SJCRH30 (cell line): ENCODE results near the gene CFAP92. TPM values are rescaled to one million over a fixed set of nuclear protein-coding genes. Genes with fewer than 3 reads are reported as not detected.

Experiments used
- DNase-seq, 2 experiments: peaks; one replicate each; pipeline ENCODE4 v3.0.0-alpha.2; 2015 to 2020
- H3K27ac ChIP-seq: fragments of 250-450 bp; sonication (Bioruptor Pico); 2 replicates; pipeline ENCODE4 v1.5.1; 2020; ENCODE audit warnings: mild to moderate bottlenecking, moderate library complexity
- H3K27me3 ChIP-seq: fragments of 250-450 bp; sonication (Bioruptor Pico); 2 replicates; pipeline ENCODE4 v1.5.1; 2020; ENCODE audit warnings: mild to moderate bottlenecking, moderate library complexity
- H3K36me3 ChIP-seq: fragments of 250-450 bp; sonication (Bioruptor Pico); 2 replicates; pipeline ENCODE4 v1.5.1; 2020; ENCODE audit warnings: mild to moderate bottlenecking, moderate library complexity
- H3K4me1 ChIP-seq: fragments of 250-450 bp; sonication (Bioruptor Pico); 2 replicates; pipeline ENCODE4 v1.5.1; 2020; ENCODE audit warnings: mild to moderate bottlenecking, moderate library complexity
- H3K4me3 ChIP-seq: fragments of 250-450 bp; sonication (Bioruptor Pico); 2 replicates; pipeline ENCODE4 v1.5.1; 2020; ENCODE audit warnings: mild to moderate bottlenecking, moderate library complexity
- H3K9me3 ChIP-seq: fragments of 250-450 bp; sonication (Bioruptor Pico); replicated peaks from 2 replicates; pipeline ENCODE4 v1.5.1; 2020; ENCODE audit warnings: mild to moderate bottlenecking, moderate library complexity
- total RNA-seq: library from RNA; depleted of rRNA; stranded (reverse); fragments of >200 nt; shearing (Covaris generic); gene quantifications from 2 replicates; pipeline ENCODE4 v1.2.3, GENCODE V29; 2014

The CFAP92 gene
- total RNA-seq, 1 experiment from 2014 or later = 0.12 TPM

GRCh38 chr3:129018271-129018670, 24.4 kb upstream of the CFAP92 start:
- Histone ChIP-seq H3K27ac (no peak overlapping the region), H3K4me1 (no peaks in the 10 kb centered on the region)

GRCh38 chr3:129017484-129017899, 23.6 kb upstream of the CFAP92 start:
- H3K4me3 ChIP-seq = no peak overlapping the region
- no peaks in the 10 kb centered on the region for H3K4me1 ChIP-seq
- H3K27me3 ChIP-seq = no peaks in the 10 kb centered on the region
- H3K27ac ChIP-seq = no peak overlapping the region
- no peaks in the 10 kb centered on the region for H3K9me3 ChIP-seq
- no peaks in the 10 kb centered on the region for H3K36me3 ChIP-seq
- no peak for DNase-seq

More at GRCh38 chr3:129018271-129018670, 24.4 kb upstream of the CFAP92 start:
- no peak overlapping the region for H3K4me3 ChIP-seq
- no peaks in the 10 kb centered on the region for H3K36me3 ChIP-seq
- no peak for DNase-seq
- H3K9me3 ChIP-seq = no peaks in the 10 kb centered on the region
- no peaks in the 10 kb centered on the region for H3K27me3 ChIP-seq

- no peak for DNase-seq
- H3K9me3 ChIP-seq = no peaks in the 10 kb centered on the region
- no peaks in the 10 kb centered on the region for H3K36me3 ChIP-seq
- H3K4me1 ChIP-seq = no peaks in the 10 kb centered on the region
- no peak overlapping the region for H3K4me3 ChIP-seq
- no peak overlapping the region for H3K27ac ChIP-seq
- H3K27me3 ChIP-seq = no peaks in the 10 kb centered on the region
These were observed 23.0 kb upstream of the CFAP92 start for GRCh38 chr3:129016720-129017483.

GRCh38 chr3:129016356-129016719, 22.5 kb upstream of the CFAP92 start:
- Histone ChIP-seq H3K4me3 (no peak overlapping the region), H3K4me1 (no peaks in the 10 kb centered on the region), H3K27me3 (no peaks in the 10 kb centered on the region), H3K36me3 (no peaks in the 10 kb centered on the region), H3K9me3 (no peaks in the 10 kb centered on the region), H3K27ac (no peak overlapping the region)
- peak in 1 of 2 experiments; percentile 13 for DNase-seq

- H3K4me1 ChIP-seq = no peaks in the 10 kb centered on the region
- H3K4me3 ChIP-seq = no peak overlapping the region
- no peaks in the 10 kb centered on the region for H3K36me3 ChIP-seq
- H3K27ac ChIP-seq = no peak overlapping the region
- DNase-seq = no peak
- H3K27me3 ChIP-seq = no peaks in the 10 kb centered on the region
- H3K9me3 ChIP-seq = no peaks in the 10 kb centered on the region
These were observed 21.7 kb upstream of the CFAP92 start for GRCh38 chr3:129015388-129016105.

- H3K4me3 ChIP-seq = no peak overlapping the region
- H3K27me3 ChIP-seq = no peaks in the 10 kb centered on the region
- H3K9me3 ChIP-seq = no peaks in the 10 kb centered on the region
- no peak overlapping the region for H3K27ac ChIP-seq
- H3K36me3 ChIP-seq = no peaks in the 10 kb centered on the region
- DNase-seq = no peak
- H3K4me1 ChIP-seq = no peaks in the 10 kb centered on the region
These were observed 21.0 kb upstream of the CFAP92 start for GRCh38 chr3:129014793-129015345.

- Histone ChIP-seq H3K9me3 (no peaks in the 10 kb centered on the region), H3K4me1 (no peaks in the 10 kb centered on the region), H3K27me3 (no peaks in the 10 kb centered on the region), H3K4me3 (no peak overlapping the region), H3K36me3 (no peaks in the 10 kb centered on the region), H3K27ac (no peak overlapping the region)
- no peak for DNase-seq
These were observed 20.3 kb upstream of the CFAP92 start for GRCh38 chr3:129014148-129014547.

GRCh38 chr3:129013491-129013891, 19.6 kb upstream of the CFAP92 start:
- DNase-seq = no peak
- Histone ChIP-seq H3K4me3 (no peak overlapping the region), H3K27ac (no peak overlapping the region), H3K4me1 (no peaks in the 10 kb centered on the region), H3K27me3 (no peaks in the 10 kb centered on the region), H3K36me3 (no peaks in the 10 kb centered on the region), H3K9me3 (no peaks in the 10 kb centered on the region)

GRCh38 chr3:129010310-129010956, 16.6 kb upstream of the CFAP92 start:
- Histone ChIP-seq H3K4me1 (peaks cover 7% of the 10 kb centered on the region), H3K9me3 (no peaks in the 10 kb centered on the region), H3K4me3 (no peak overlapping the region), H3K36me3 (no peaks in the 10 kb centered on the region), H3K27ac (no peak overlapping the region), H3K27me3 (no peaks in the 10 kb centered on the region)
- DNase-seq = no peak

GRCh38 chr3:129009266-129009665, 15.4 kb upstream of the CFAP92 start:
- DNase-seq = no peak
- Histone ChIP-seq H3K4me3 (no peak overlapping the region), H3K27ac (no peak overlapping the region), H3K9me3 (no peaks in the 10 kb centered on the region), H3K36me3 (no peaks in the 10 kb centered on the region), H3K4me1 (peaks cover 7% of the 10 kb centered on the region), H3K27me3 (no peaks in the 10 kb centered on the region)

- peaks cover 7% of the 10 kb centered on the region for H3K4me1 ChIP-seq
- H3K27ac ChIP-seq = no peak overlapping the region
- H3K9me3 ChIP-seq = no peaks in the 10 kb centered on the region
- H3K27me3 ChIP-seq = no peaks in the 10 kb centered on the region
- no peaks in the 10 kb centered on the region for H3K36me3 ChIP-seq
- no peak for DNase-seq
- no peak overlapping the region for H3K4me3 ChIP-seq
These were observed 13.9 kb upstream of the CFAP92 start for GRCh38 chr3:129007792-129008191.

GRCh38 chr3:129006864-129007263, 13.0 kb upstream of the CFAP92 start:
- H3K27me3 ChIP-seq = no peaks in the 10 kb centered on the region
- H3K9me3 ChIP-seq = no peaks in the 10 kb centered on the region
- no peak overlapping the region for H3K27ac ChIP-seq
- H3K4me3 ChIP-seq = no peak overlapping the region
- H3K36me3 ChIP-seq = no peaks in the 10 kb centered on the region
- peaks cover 7% of the 10 kb centered on the region for H3K4me1 ChIP-seq
- no peak for DNase-seq

GRCh38 chr3:129005526-129006303, 11.8 kb upstream of the CFAP92 start:
- Histone ChIP-seq H3K27me3 (no peaks in the 10 kb centered on the region), H3K4me1 (peaks cover 7% of the 10 kb centered on the region), H3K27ac (no peak overlapping the region), H3K9me3 (no peaks in the 10 kb centered on the region), H3K36me3 (no peaks in the 10 kb centered on the region), H3K4me3 (no peak overlapping the region)
- DNase-seq = peak in 1 of 2 experiments; percentile 26

GRCh38 chr3:129004639-129005295, 10.9 kb upstream of the CFAP92 start:
- Histone ChIP-seq H3K27ac (no peak overlapping the region), H3K27me3 (no peaks in the 10 kb centered on the region), H3K36me3 (no peaks in the 10 kb centered on the region), H3K9me3 (no peaks in the 10 kb centered on the region), H3K4me3 (no peak overlapping the region), H3K4me1 (peaks cover 7% of the 10 kb centered on the region)
- no peak for DNase-seq
